Esophagus squamous epithelium (tissue), 5 donors: ENCODE results near the gene GPR78. TPM values are rescaled to one million over a fixed set of nuclear protein-coding genes. Genes with fewer than 3 reads are reported as not detected.

ENCODE experiments used
- DNase-seq: peaks from one replicate; lab custom pipeline; 2025; lab: John Stamatoyannopoulos, UW
- H3K27ac ChIP-seq, 4 donors: fragments of 200-600 bp; sonication (generic); one replicate each; pipeline ENCODE4 v1.5.1; 2016 to 2019; ENCODE audit warnings: mild to moderate bottlenecking in 1 of 4
- H3K27me3 ChIP-seq, 4 donors: fragments of 200-600 bp; sonication (generic); 1 replicate in 3 of 4; 2 replicates in 1 of 4; pipeline versions ENCODE4 v1.5.1 to v1.6.0; 2017 to 2021; ENCODE audit warnings: antibody characterized with exemption in 1 of 4
- H3K36me3 ChIP-seq, 3 donors: fragments of 200-600 bp; sonication (generic); one replicate each; pipeline ENCODE4 v1.5.1; 2016 to 2019
- H3K4me1 ChIP-seq, 3 donors: fragments of 200-600 bp; sonication (generic); one replicate each; pipeline ENCODE4 v1.5.1; 2017 to 2019
- H3K4me3 ChIP-seq, 4 donors: fragments of 200-600 bp; sonication (generic); 1 replicate in 3 of 4; 2 replicates in 1 of 4; pipeline ENCODE4 v1.5.1; 2016 to 2019; ENCODE audit warnings: mild to moderate bottlenecking in 2 of 4, moderate library complexity in 1 of 4
- H3K9me3 ChIP-seq, 3 donors: fragments of 200-600 bp; sonication (generic); one replicate each; pipeline ENCODE4 v1.5.1; 2016 to 2019
- POLR2A ChIP-seq, 4 donors: fragments of 450-650 bp; IDR thresholded peaks; one replicate each; pipeline ENCODE4 v1.6.1; 2017; ENCODE audit warnings: antibody characterized with exemption in 4 of 4, mild to moderate bottlenecking in 4 of 4, moderate library complexity in 3 of 4
- WGBS, 2 donors: methylation state at CpG; one replicate each; pipeline ENCODE4 v1.1.5; 2018; 5-methylcytosine and 5-hydroxymethylcytosine counted together
- intact Hi-C: fragments of 100-400 bp; cut with DNase I; formaldehyde crosslinking; loops from one replicate; pipeline ENCODE4 v1.15.0; 2022
- total RNA-seq, 4 donors: library from RNA; depleted of rRNA; stranded (reverse); fragments of >200 nt; gene quantifications; one replicate each; pipeline ENCODE4 v1.1.0, GENCODE V29; 2016
- TF ChIP-seq, protein P1 (sequence below), 6 experiments: fragments of 450-650 bp in 4 of 6; fragments of 200-600 bp in 2 of 6; sonication (generic) in 2 of 6; IDR thresholded peaks; one replicate each; pipeline ENCODE4 v1.5.1; 2016 to 2019; ENCODE audit warnings: antibody characterized with exemption in 6 of 6, mild to moderate bottlenecking in 4 of 6, moderate library complexity in 4 of 6
- donor health status: DM: yes; HTN: yes; CAD: no.

Gene GPR78
- total RNA-seq, 4 donors from 2014 or later = 2.5 to 8.3 (median 3.1) TPM

DNA sequence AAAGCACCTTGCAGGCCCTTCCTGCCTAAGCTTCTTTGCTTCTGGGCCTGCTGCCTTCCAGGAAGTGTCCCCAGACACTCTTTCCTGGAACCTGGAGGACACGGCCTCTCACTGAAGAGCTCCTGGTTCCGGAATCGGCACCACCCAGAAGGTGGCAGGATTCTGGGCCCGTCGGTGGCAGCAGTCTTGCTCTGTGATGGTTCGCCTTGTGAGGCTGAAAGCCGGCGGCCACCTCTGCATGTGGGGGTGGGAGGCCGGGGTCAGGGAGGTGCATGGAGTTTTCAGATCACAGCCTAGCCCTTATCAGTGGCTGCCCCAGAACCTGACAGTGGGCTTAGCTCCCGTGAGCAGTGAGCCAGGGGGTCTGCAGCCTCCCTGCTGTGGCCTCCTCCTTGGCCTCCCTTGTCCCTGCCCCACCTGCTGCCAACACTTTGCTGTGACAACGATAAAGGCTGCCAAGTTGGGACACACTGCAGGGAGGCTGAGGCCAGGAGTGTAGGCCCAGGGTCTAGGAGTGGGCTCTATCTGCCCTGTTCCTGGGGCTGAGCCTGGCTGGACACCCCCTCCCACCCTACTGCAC lies 30.8 kb upstream of the GPR78 start:
- Histone ChIP-seq H3K4me1 (peaks cover 0 to 24% (median 0%) of the 10 kb centered on the region in 3 donors), H3K27me3 (peaks cover 0 to 18% (median 0%) of the 10 kb centered on the region in 4 donors), H3K36me3 (no peaks in the 10 kb centered on the region), H3K27ac (no peak overlapping the region), H3K9me3 (no peaks in the 10 kb centered on the region), H3K4me3 (no peak overlapping the region)
- intact Hi-C loops = no loop called here
- no peak for TF ChIP-seq POLR2A (IDR thresholded peaks at IDR 0.05)
- TF ChIP-seq, protein P1, sequence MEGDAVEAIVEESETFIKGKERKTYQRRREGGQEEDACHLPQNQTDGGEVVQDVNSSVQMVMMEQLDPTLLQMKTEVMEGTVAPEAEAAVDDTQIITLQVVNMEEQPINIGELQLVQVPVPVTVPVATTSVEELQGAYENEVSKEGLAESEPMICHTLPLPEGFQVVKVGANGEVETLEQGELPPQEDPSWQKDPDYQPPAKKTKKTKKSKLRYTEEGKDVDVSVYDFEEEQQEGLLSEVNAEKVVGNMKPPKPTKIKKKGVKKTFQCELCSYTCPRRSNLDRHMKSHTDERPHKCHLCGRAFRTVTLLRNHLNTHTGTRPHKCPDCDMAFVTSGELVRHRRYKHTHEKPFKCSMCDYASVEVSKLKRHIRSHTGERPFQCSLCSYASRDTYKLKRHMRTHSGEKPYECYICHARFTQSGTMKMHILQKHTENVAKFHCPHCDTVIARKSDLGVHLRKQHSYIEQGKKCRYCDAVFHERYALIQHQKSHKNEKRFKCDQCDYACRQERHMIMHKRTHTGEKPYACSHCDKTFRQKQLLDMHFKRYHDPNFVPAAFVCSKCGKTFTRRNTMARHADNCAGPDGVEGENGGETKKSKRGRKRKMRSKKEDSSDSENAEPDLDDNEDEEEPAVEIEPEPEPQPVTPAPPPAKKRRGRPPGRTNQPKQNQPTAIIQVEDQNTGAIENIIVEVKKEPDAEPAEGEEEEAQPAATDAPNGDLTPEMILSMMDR (IDR thresholded peaks at IDR 0.05) = no peak
- DNase-seq = no peak
- WGBS, 2 donors = 72 to 92% methylated on average over 3 to 6 of the region's 11 CpGs

DNA sequence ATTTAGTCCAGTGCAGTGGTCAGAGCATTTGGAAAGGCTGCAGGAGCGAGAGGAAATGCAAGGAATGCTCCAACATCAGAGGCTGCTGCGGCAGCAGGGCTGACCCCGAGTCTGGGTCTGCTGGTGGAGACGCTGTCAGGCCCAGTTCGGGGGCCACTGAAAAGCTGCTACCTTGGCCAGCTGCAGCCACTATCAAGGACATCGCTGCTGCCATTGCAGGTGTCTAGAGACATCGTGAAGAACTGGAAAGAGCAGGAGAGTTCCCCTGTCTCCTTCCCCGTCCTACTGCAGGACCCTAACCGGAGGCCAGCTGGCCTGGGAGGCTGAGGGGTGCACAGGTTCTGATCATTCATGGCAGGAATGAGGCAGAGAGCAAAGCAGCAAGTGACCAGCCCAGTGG lies 29.5 kb upstream of the GPR78 start:
- no peaks in the 10 kb centered on the region for H3K9me3 ChIP-seq
- intact Hi-C loops = no loop called here
- DNase-seq = no peak
- TF ChIP-seq, protein P1 (IDR thresholded peaks at IDR 0.05) = no peak
- TF ChIP-seq POLR2A (IDR thresholded peaks at IDR 0.05) = no peak
- 75 to 82% methylated on average over 9 of the region's 9 CpGs for WGBS, 2 donors
- no peak overlapping the region for H3K4me3 ChIP-seq
- peaks cover 0 to 6% (median 0%) of the 10 kb centered on the region in 4 donors for H3K27me3 ChIP-seq
- H3K27ac ChIP-seq = no peak overlapping the region
- peaks cover 0 to 24% (median 0%) of the 10 kb centered on the region in 3 donors for H3K4me1 ChIP-seq
- H3K36me3 ChIP-seq = no peaks in the 10 kb centered on the region

DNA sequence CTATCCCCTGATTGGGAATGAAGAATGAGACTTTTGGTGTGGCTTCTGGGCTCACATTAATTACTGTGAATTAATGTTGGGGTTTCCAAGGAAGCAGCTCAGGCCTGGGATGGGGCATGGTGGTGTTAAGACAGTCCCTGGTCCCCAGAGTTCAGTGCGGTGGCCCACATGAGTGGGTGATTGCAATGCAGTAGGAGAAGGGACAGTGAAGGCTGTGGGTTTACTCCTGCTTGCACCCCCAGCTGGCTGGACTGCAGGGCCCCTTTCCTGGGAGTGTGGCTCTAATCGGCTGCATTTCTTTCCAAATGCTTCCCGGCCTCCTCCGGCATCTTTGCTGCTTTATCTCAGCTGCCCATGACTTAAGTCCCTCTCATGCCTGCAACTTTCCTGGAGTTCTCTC lies 28.2 kb upstream of the GPR78 start:
- DNase-seq = no peak
- Histone ChIP-seq H3K27ac (no peak overlapping the region), H3K9me3 (no peaks in the 10 kb centered on the region), H3K4me3 (no peak overlapping the region), H3K4me1 (peaks cover 0 to 21% (median 0%) of the 10 kb centered on the region in 3 donors), H3K27me3 (peaks cover 0 to 6% (median 0%) of the 10 kb centered on the region in 4 donors), H3K36me3 (no peaks in the 10 kb centered on the region)
- TF ChIP-seq POLR2A (IDR thresholded peaks at IDR 0.05) = no peak
- TF ChIP-seq, protein P1 (IDR thresholded peaks at IDR 0.05) = no peak
- WGBS, 2 donors = 86 to 88% methylated on average over 4 of the region's 4 CpGs
- intact Hi-C loops = no loop called here

DNA sequence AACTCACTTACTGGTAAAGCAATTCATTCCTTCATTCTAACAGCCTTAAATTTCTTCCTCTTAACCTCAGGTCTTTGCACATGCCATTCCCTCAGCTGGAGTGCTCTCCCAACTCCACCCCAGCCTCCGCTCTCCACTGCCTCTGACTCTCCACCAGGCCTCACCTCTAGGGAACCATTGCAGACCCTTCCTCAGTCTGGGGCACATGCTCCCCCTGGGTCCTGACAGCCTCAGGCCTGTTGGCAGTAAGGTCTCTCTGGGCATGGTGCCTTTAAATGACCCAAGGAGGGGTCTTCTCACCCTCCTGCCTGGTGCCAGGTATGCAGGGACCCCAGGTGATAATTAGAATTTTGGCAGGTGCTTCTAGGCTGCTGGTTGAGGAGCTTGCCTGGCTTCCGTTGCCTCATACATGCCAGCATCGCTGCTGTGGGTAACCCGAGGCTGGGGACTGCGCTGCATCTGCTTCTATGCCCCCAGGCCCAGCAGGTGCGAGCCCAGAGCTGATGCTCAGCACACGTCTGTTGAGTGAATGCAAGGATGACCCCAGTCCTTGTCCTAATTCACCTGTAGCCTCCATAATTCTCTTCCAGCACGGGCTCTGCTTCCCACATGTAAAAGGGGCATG lies 27.5 kb upstream of the GPR78 start:
- H3K36me3 ChIP-seq = no peaks in the 10 kb centered on the region
- TF ChIP-seq, protein P1 (IDR thresholded peaks at IDR 0.05) = no peak
- TF ChIP-seq POLR2A (IDR thresholded peaks at IDR 0.05) = no peak
- peaks cover 0 to 14% (median 0%) of the 10 kb centered on the region in 3 donors for H3K4me1 ChIP-seq
- intact Hi-C loops = no loop called here
- H3K27me3 ChIP-seq = peaks cover 0 to 6% (median 0%) of the 10 kb centered on the region in 4 donors
- no peak overlapping the region for H3K4me3 ChIP-seq
- WGBS, 2 donors = 88 to 100% methylated on average over 1 to 2 of the region's 8 CpGs
- no peaks in the 10 kb centered on the region for H3K9me3 ChIP-seq
- no peak for DNase-seq
- H3K27ac ChIP-seq = no peak overlapping the region

DNA sequence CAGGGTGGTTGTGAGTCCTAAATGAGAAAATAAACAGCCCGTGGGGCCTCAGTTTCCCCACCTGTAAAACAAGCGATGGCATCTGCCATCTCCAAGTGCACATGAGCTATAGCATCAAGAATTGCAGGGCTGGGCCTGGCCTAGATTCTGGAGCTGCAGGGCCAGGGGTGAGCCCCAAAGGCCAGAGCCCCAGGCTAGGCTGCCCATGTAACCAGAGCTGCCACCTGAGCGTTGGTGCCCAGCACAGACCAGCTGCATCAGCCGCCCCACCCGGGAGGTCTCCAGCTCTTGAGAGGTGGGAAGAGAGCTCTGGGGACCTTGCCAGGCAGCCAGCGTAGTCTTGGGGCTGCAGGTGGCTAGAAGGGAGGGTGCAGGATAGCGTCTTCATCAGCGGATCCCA lies 27.0 kb upstream of the GPR78 start:
- DNase-seq = no peak
- intact Hi-C loops = no loop called here
- Histone ChIP-seq H3K36me3 (no peaks in the 10 kb centered on the region), H3K4me3 (no peak overlapping the region), H3K27me3 (peaks cover 0 to under 1% (median 0%) of the 10 kb centered on the region in 4 donors), H3K4me1 (peaks cover 0 to 9% (median 4%) of the 10 kb centered on the region in 3 donors), H3K9me3 (no peaks in the 10 kb centered on the region), H3K27ac (no peak overlapping the region)
- 86% methylated on average over 1 of the region's 8 CpGs; no CpG with 5 or more reads in 1 of the 2 donors for WGBS, 2 donors
- TF ChIP-seq, protein P1 (IDR thresholded peaks at IDR 0.05) = no peak
- no peak for TF ChIP-seq POLR2A (IDR thresholded peaks at IDR 0.05)
